ENCODE measurements around the gene VPS13D. TPM values are rescaled to one million over a fixed set of nuclear protein-coding genes. Genes with fewer than 3 reads are reported as not detected.

VPS13D gene
- total RNA-seq, 2 donors from 2014 or later, result 70.1 to 129 TPM

GRCh38 chr1:12480041-12480440 lies 250.2 kb downstream of the VPS13D start:
- Histone ChIP-seq H3K27ac (peak overlapping the region; percentile 52 to 80), H3K36me3 (no peaks in the 10 kb centered on the region), H3K27me3 (replicated peaks; ENCODE audit: insufficient read depth) (no peaks in the 10 kb centered on the region), H3K4me1 (ENCODE audit: control insufficient read depth in 1 of 2, low read depth in 2 of 2) (peaks cover 42 to 94% of the 10 kb centered on the region in 2 donors), H3K4me3 (no peak overlapping the region), H3K9me3 (no peaks in the 10 kb centered on the region)
- no peak for DNase-seq (ENCODE audit: low spot score)
- ATAC-seq (ENCODE audit: insufficient number of reproducible peaks, low FRiP score, low read depth), result no peak
- no peak for TF ChIP-seq CTCF (IDR thresholded peaks at IDR 0.05)

GRCh38 chr1:12480748-12481362 lies 251.0 kb downstream of the VPS13D start:
- no peak for TF ChIP-seq CTCF (IDR thresholded peaks at IDR 0.05)
- no peak for DNase-seq (ENCODE audit: low spot score)
- Histone ChIP-seq H3K4me1 (ENCODE audit: control insufficient read depth in 1 of 2, low read depth in 2 of 2) (peaks cover 43 to 94% of the 10 kb centered on the region in 2 donors), H3K9me3 (no peaks in the 10 kb centered on the region), H3K27ac (peak overlapping the region; percentile 52 to 80), H3K27me3 (replicated peaks; ENCODE audit: insufficient read depth) (no peaks in the 10 kb centered on the region), H3K4me3 (no peak overlapping the region), H3K36me3 (no peaks in the 10 kb centered on the region)
- peak; percentile 62 for ATAC-seq (ENCODE audit: insufficient number of reproducible peaks, low FRiP score, low read depth)

- Histone ChIP-seq H3K27ac (peak overlapping the region; percentile 52 to 80), H3K4me3 (no peak overlapping the region), H3K36me3 (no peaks in the 10 kb centered on the region), H3K4me1 (ENCODE audit: control insufficient read depth in 1 of 2, low read depth in 2 of 2) (peaks cover 38 to 94% of the 10 kb centered on the region in 2 donors), H3K27me3 (replicated peaks; ENCODE audit: insufficient read depth) (no peaks in the 10 kb centered on the region), H3K9me3 (no peaks in the 10 kb centered on the region)
- TF ChIP-seq CTCF (IDR thresholded peaks at IDR 0.05), result no peak
- DNase-seq (ENCODE audit: low spot score) (no peak), ATAC-seq (ENCODE audit: insufficient number of reproducible peaks, low FRiP score, low read depth) (no peak)
Observed at GRCh38 chr1:12481928-12482327, 252.1 kb downstream of the VPS13D start.

- no peaks in the 10 kb centered on the region for H3K27me3 ChIP-seq (replicated peaks; ENCODE audit: insufficient read depth)
- H3K4me1 ChIP-seq (ENCODE audit: control insufficient read depth in 1 of 2, low read depth in 2 of 2), result peaks cover 36 to 83% of the 10 kb centered on the region in 2 donors
- TF ChIP-seq CTCF (IDR thresholded peaks at IDR 0.05), result no peak
- ATAC-seq (ENCODE audit: insufficient number of reproducible peaks, low FRiP score, low read depth) (no peak), DNase-seq (ENCODE audit: low spot score) (no peak)
- H3K4me3 ChIP-seq, result no peak overlapping the region
- no peaks in the 10 kb centered on the region for H3K9me3 ChIP-seq
- no peaks in the 10 kb centered on the region for H3K36me3 ChIP-seq
- H3K27ac ChIP-seq, result no peak overlapping the region
Observed at GRCh38 chr1:12482988-12483387, 253.2 kb downstream of the VPS13D start.

GRCh38 chr1:12485231-12486058 lies 255.6 kb downstream of the VPS13D start:
- no peaks in the 10 kb centered on the region for H3K36me3 ChIP-seq
- H3K4me3 ChIP-seq, result no peak overlapping the region
- TF ChIP-seq CTCF (IDR thresholded peaks at IDR 0.05), result no peak
- H3K4me1 ChIP-seq (ENCODE audit: control insufficient read depth in 1 of 2, low read depth in 2 of 2), result peaks cover 22 to 60% of the 10 kb centered on the region in 2 donors
- ATAC-seq (ENCODE audit: insufficient number of reproducible peaks, low FRiP score, low read depth), result no peak
- no peaks in the 10 kb centered on the region for H3K27me3 ChIP-seq (replicated peaks; ENCODE audit: insufficient read depth)
- no peaks in the 10 kb centered on the region for H3K9me3 ChIP-seq
- peak overlapping the region in 1 of 2 donors; percentile 4 for H3K27ac ChIP-seq
- no peak for DNase-seq (ENCODE audit: low spot score)

All from thoracic aorta (tissue), 2 donors.